RWPE2 (cell line): ENCODE measurements around the gene KCNQ1OT1.
A peak's percentile ranks its signal among the peaks of the same experiment; 100 is the strongest.

Source experiments
- ATAC-seq: fragments of 200-7000 bp; cut with Tn5 transposase; 3 replicates; pipeline ENCODE4 v1.9.1; 2021; ENCODE audit warnings: low read depth
- DNase-seq: peaks from one replicate; pipeline ENCODE4 v3.0.0-alpha.2; 2020; ENCODE audit warnings: low spot score
- H3K27ac ChIP-seq: fragments of 450-650 bp; 2 replicates; pipeline ENCODE4 v1.5.1; 2017; ENCODE audit warnings: mild to moderate bottlenecking; ENCODE audit not compliant: poor library complexity, severe bottlenecking
- H3K27me3 ChIP-seq: fragments of 250-450 bp; sonication (Bioruptor Pico); 2 replicates; pipeline ENCODE4 v1.5.1; 2021; ENCODE audit warnings: mild to moderate bottlenecking, moderate library complexity; ENCODE audit not compliant: insufficient read depth, poor library complexity, severe bottlenecking
- H3K36me3 ChIP-seq: fragments of 250-450 bp; sonication (Bioruptor Pico); 2 replicates; pipeline ENCODE4 v1.5.1; 2020; ENCODE audit warnings: low read depth, mild to moderate bottlenecking, moderate library complexity
- H3K4me1 ChIP-seq: fragments of 250-450 bp; sonication (Bioruptor Pico); 2 replicates; pipeline ENCODE4 v1.5.1; 2021; ENCODE audit warnings: mild to moderate bottlenecking, moderate library complexity; ENCODE audit not compliant: insufficient read depth, poor library complexity, severe bottlenecking
- H3K4me3 ChIP-seq: fragments of 250-450 bp; sonication (Bioruptor Pico); 2 replicates; pipeline ENCODE4 v1.5.1; 2021; ENCODE audit warnings: mild to moderate bottlenecking, moderate library complexity; ENCODE audit not compliant: severe bottlenecking
- H3K9me3 ChIP-seq: fragments of 250-450 bp; sonication (Bioruptor Pico); 2 replicates; pipeline ENCODE4 v1.5.1; 2021; ENCODE audit warnings: mild to moderate bottlenecking, moderate library complexity; ENCODE audit not compliant: severe bottlenecking
- TF ChIP-seq, protein P1 (sequence below): fragments of 450-650 bp; IDR thresholded peaks from one replicate; pipeline ENCODE4 v1.5.1; 2017; ENCODE audit warnings: mild to moderate bottlenecking, moderate library complexity; ENCODE audit not compliant: poor library complexity, severe bottlenecking

Gene KCNQ1OT1

DNA sequence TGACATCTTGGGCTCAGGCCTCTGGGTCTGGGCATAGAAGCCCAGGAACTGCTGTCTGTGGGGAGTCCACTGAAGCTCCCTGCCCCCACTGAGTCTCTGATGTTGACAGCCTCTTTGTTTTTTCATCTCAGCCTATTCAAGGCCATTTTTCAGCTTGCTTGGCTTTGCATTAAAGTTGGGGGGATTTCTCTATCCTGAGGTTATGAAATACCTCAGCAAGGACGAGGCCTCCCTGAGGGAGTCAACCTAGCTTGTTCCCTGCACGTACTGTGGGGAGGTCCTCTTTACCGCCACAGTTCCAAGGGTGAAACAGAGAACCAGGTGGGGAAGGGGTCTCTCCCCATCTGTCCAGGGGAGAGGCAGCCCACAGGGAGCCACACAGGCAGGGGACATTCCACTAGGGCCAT, 8.4 kb downstream of the KCNQ1OT1 start:
- ATAC-seq (no peak), DNase-seq (peak; percentile 17)
- H3K9me3 ChIP-seq, result no peaks in the 10 kb centered on the region

GRCh38 chr11:2690596-2691354, 9.0 kb downstream of the KCNQ1OT1 start:
- no peak overlapping the region for H3K27ac ChIP-seq
- H3K36me3 ChIP-seq, result no peaks in the 10 kb centered on the region
- no peaks in the 10 kb centered on the region for H3K4me1 ChIP-seq
- H3K9me3 ChIP-seq, result no peaks in the 10 kb centered on the region
- DNase-seq (no peak), ATAC-seq (no peak)
- TF ChIP-seq, protein P1, sequence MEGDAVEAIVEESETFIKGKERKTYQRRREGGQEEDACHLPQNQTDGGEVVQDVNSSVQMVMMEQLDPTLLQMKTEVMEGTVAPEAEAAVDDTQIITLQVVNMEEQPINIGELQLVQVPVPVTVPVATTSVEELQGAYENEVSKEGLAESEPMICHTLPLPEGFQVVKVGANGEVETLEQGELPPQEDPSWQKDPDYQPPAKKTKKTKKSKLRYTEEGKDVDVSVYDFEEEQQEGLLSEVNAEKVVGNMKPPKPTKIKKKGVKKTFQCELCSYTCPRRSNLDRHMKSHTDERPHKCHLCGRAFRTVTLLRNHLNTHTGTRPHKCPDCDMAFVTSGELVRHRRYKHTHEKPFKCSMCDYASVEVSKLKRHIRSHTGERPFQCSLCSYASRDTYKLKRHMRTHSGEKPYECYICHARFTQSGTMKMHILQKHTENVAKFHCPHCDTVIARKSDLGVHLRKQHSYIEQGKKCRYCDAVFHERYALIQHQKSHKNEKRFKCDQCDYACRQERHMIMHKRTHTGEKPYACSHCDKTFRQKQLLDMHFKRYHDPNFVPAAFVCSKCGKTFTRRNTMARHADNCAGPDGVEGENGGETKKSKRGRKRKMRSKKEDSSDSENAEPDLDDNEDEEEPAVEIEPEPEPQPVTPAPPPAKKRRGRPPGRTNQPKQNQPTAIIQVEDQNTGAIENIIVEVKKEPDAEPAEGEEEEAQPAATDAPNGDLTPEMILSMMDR, result no peak
- H3K4me3 ChIP-seq, result no peak overlapping the region
- no peaks in the 10 kb centered on the region for H3K27me3 ChIP-seq

More for the DNA sequence above, 8.4 kb downstream of the KCNQ1OT1 start:
- H3K4me3 ChIP-seq, result no peak overlapping the region
- no peaks in the 10 kb centered on the region for H3K27me3 ChIP-seq
- no peak overlapping the region for H3K27ac ChIP-seq
- TF ChIP-seq, protein P1, result no peak
- H3K4me1 ChIP-seq, result no peaks in the 10 kb centered on the region
- H3K36me3 ChIP-seq, result no peaks in the 10 kb centered on the region

DNA sequence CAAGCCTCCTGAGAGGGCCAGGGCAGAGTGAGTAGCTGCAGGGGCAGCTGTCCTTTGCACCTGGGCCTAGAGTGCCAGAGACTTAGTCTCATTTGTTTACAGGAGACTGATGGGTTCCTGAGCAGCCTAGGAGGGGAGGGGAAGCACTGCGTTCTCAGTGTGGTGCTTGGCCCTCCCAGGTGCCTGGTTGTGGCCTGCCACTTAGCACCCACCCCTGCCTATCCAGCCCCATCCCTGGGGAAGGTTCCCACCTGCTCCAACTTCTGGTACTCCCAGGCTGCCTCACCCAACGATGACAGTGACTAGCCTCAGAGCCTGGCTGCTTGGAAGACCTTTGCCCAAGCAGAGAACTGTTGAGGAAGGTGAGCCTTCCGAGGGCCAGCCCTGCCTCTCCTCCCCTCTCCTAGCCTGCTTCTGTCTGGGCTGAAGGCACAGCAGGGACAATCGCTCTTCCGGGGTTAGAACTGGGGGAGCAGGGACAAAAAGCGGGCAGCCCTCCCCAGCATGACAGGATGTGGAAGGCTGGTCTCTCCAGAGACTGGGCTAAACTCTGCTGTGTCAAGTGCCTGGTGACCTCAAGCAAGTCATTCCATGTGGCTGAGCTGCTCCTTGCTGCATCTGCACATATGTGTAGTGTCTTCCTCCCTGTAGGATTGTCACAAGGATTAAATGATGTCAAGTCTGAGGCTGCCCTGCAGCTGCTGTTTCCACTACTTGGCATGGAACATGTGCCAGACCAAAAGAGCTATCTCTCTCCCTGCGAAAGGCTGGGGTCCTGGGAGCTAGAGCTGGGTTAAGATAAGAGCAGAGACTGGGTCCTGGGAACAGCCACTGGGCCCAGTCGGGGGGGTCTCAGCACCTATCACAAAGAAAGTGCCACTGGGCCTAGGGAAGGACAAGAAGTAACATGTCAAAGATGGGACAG, 9.9 kb downstream of the KCNQ1OT1 start:
- ATAC-seq, result no peak
- no peaks in the 10 kb centered on the region for H3K36me3 ChIP-seq
- H3K9me3 ChIP-seq, result no peaks in the 10 kb centered on the region
- no peak overlapping the region for H3K4me3 ChIP-seq
- no peaks in the 10 kb centered on the region for H3K27me3 ChIP-seq
- DNase-seq, result peak; percentile 27
- H3K27ac ChIP-seq, result no peak overlapping the region
- TF ChIP-seq, protein P1, result no peak
- no peaks in the 10 kb centered on the region for H3K4me1 ChIP-seq

DNA sequence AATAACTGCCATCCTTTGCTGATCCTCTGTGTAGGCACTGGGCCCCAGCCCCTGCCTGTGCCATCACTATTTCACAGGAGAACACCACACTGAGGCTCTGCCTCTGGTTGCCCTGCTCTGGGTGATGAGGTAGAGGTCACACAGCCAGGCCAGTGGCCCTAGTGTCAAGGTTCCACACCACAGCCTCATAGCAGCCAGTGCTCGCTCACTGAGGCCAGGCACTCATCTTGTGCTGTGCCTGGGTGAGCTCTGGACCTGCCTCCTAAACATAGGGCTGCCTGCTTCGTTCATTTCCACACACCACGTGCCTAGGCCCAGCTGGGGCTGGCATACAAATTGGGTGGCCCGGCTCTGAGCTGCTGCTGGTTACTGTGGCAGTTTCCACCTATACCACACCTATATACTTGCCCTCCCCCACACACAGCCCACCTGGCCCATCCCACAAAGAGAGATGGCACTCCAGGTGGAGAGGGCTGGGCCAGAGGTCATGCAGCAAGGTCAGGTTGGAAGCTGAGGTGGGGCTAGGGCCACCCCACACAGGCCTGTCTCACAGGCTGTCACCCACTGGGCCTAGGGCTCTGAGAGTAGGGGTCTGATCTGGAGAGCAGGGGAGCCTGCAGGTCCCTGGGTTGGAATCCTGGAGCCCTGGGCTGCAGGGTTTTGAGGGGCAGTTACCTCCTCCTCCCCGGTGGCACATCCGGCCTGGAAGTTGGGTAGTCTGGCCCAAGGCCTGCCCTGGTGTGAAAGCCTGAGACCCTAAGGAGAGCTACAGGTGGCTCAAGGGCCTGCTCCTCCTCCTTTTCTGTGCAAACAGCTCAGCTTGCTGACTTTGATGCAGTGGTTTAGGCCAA, 11.2 kb downstream of the KCNQ1OT1 start:
- H3K36me3 ChIP-seq, result no peaks in the 10 kb centered on the region
- H3K4me1 ChIP-seq, result no peaks in the 10 kb centered on the region
- DNase-seq (peak; percentile 40), ATAC-seq (no peak)
- TF ChIP-seq, protein P1, result no peak
- no peaks in the 10 kb centered on the region for H3K9me3 ChIP-seq
- no peak overlapping the region for H3K27ac ChIP-seq
- no peaks in the 10 kb centered on the region for H3K27me3 ChIP-seq
- no peak overlapping the region for H3K4me3 ChIP-seq
